RWPE2 (cell line): ENCODE measurements around the gene SHOC2.

Source experiments
- ATAC-seq: fragments of 200-7000 bp; cut with Tn5 transposase; 3 replicates; pipeline ENCODE4 v1.9.1; 2021; ENCODE audit warnings: low read depth
- DNase-seq: peaks from one replicate; pipeline ENCODE4 v3.0.0-alpha.2; 2020; ENCODE audit warnings: low spot score
- H3K27ac ChIP-seq: fragments of 450-650 bp; 2 replicates; pipeline ENCODE4 v1.5.1; 2017; ENCODE audit warnings: mild to moderate bottlenecking; ENCODE audit not compliant: poor library complexity, severe bottlenecking
- H3K27me3 ChIP-seq: fragments of 250-450 bp; sonication (Bioruptor Pico); 2 replicates; pipeline ENCODE4 v1.5.1; 2021; ENCODE audit warnings: mild to moderate bottlenecking, moderate library complexity; ENCODE audit not compliant: insufficient read depth, poor library complexity, severe bottlenecking
- H3K36me3 ChIP-seq: fragments of 250-450 bp; sonication (Bioruptor Pico); 2 replicates; pipeline ENCODE4 v1.5.1; 2020; ENCODE audit warnings: low read depth, mild to moderate bottlenecking, moderate library complexity
- H3K4me1 ChIP-seq: fragments of 250-450 bp; sonication (Bioruptor Pico); 2 replicates; pipeline ENCODE4 v1.5.1; 2021; ENCODE audit warnings: mild to moderate bottlenecking, moderate library complexity; ENCODE audit not compliant: insufficient read depth, poor library complexity, severe bottlenecking
- H3K4me3 ChIP-seq: fragments of 250-450 bp; sonication (Bioruptor Pico); 2 replicates; pipeline ENCODE4 v1.5.1; 2021; ENCODE audit warnings: mild to moderate bottlenecking, moderate library complexity; ENCODE audit not compliant: severe bottlenecking
- H3K9me3 ChIP-seq: fragments of 250-450 bp; sonication (Bioruptor Pico); 2 replicates; pipeline ENCODE4 v1.5.1; 2021; ENCODE audit warnings: mild to moderate bottlenecking, moderate library complexity; ENCODE audit not compliant: severe bottlenecking
- CTCF ChIP-seq: fragments of 450-650 bp; IDR thresholded peaks from one replicate; pipeline ENCODE4 v1.5.1; 2017; ENCODE audit warnings: mild to moderate bottlenecking, moderate library complexity; ENCODE audit not compliant: poor library complexity, severe bottlenecking

SHOC2 gene

GRCh38 chr10:111034598-111035310, 115.3 kb downstream of the SHOC2 start:
- DNase-seq = no peak
- Histone ChIP-seq H3K4me3 (no peak overlapping the region), H3K27ac (no peak overlapping the region), H3K9me3 (peaks cover 4% of the 10 kb centered on the region), H3K36me3 (no peaks in the 10 kb centered on the region), H3K27me3 (no peaks in the 10 kb centered on the region), H3K4me1 (peaks cover 7% of the 10 kb centered on the region)
- ATAC-seq = peak; percentile 38; the same call in 1 of the 3 replicates
- TF ChIP-seq CTCF = no peak

GRCh38 chr10:111035542-111035941, 116.1 kb downstream of the SHOC2 start:
- H3K36me3 ChIP-seq = no peaks in the 10 kb centered on the region
- no peak overlapping the region for H3K4me3 ChIP-seq
- peaks cover 7% of the 10 kb centered on the region for H3K4me1 ChIP-seq
- peaks cover 6% of the 10 kb centered on the region for H3K9me3 ChIP-seq
- no peak overlapping the region for H3K27ac ChIP-seq
- DNase-seq = no peak
- ATAC-seq = no peak
- no peak for TF ChIP-seq CTCF
- H3K27me3 ChIP-seq = no peaks in the 10 kb centered on the region

- TF ChIP-seq CTCF = no peak
- DNase-seq (no peak), ATAC-seq (no peak)
- no peak overlapping the region for H3K27ac ChIP-seq
- H3K36me3 ChIP-seq = no peaks in the 10 kb centered on the region
- no peak overlapping the region for H3K4me3 ChIP-seq
- H3K4me1 ChIP-seq = peaks cover 7% of the 10 kb centered on the region
- H3K27me3 ChIP-seq = no peaks in the 10 kb centered on the region
- peaks cover 6% of the 10 kb centered on the region for H3K9me3 ChIP-seq
Measured at GRCh38 chr10:111037858-111038257, 118.5 kb downstream of the SHOC2 start.

- Histone ChIP-seq H3K4me3 (no peak overlapping the region), H3K27me3 (no peaks in the 10 kb centered on the region), H3K4me1 (peaks cover 6% of the 10 kb centered on the region), H3K36me3 (no peaks in the 10 kb centered on the region), H3K9me3 (peaks cover 6% of the 10 kb centered on the region), H3K27ac (no peak overlapping the region)
- no peak for ATAC-seq
- no peak for TF ChIP-seq CTCF
- DNase-seq = no peak
Measured at GRCh38 chr10:111039522-111039921, 120.1 kb downstream of the SHOC2 start.

GRCh38 chr10:111057006-111057405, 137.6 kb downstream of the SHOC2 start:
- no peak for DNase-seq
- no peak for ATAC-seq
- H3K9me3 ChIP-seq = no peaks in the 10 kb centered on the region
- no peaks in the 10 kb centered on the region for H3K36me3 ChIP-seq
- TF ChIP-seq CTCF = no peak
- no peaks in the 10 kb centered on the region for H3K4me1 ChIP-seq
- H3K27ac ChIP-seq = no peak overlapping the region
- H3K4me3 ChIP-seq = no peak overlapping the region
- no peaks in the 10 kb centered on the region for H3K27me3 ChIP-seq
